ENCODE results near the gene MAZ. TPM values are rescaled to one million over a fixed set of nuclear protein-coding genes. Genes with fewer than 3 reads are reported as not detected.
"Not testable (repeated sequence)": the region's sequence is repeated elsewhere in the genome, so short reads cannot be mapped to it uniquely, and the experiment has no call there.

The MAZ gene
- total and polyA plus RNA-seq, 2 donors from 2014 or later = 85.5 to 137 TPM

DNA sequence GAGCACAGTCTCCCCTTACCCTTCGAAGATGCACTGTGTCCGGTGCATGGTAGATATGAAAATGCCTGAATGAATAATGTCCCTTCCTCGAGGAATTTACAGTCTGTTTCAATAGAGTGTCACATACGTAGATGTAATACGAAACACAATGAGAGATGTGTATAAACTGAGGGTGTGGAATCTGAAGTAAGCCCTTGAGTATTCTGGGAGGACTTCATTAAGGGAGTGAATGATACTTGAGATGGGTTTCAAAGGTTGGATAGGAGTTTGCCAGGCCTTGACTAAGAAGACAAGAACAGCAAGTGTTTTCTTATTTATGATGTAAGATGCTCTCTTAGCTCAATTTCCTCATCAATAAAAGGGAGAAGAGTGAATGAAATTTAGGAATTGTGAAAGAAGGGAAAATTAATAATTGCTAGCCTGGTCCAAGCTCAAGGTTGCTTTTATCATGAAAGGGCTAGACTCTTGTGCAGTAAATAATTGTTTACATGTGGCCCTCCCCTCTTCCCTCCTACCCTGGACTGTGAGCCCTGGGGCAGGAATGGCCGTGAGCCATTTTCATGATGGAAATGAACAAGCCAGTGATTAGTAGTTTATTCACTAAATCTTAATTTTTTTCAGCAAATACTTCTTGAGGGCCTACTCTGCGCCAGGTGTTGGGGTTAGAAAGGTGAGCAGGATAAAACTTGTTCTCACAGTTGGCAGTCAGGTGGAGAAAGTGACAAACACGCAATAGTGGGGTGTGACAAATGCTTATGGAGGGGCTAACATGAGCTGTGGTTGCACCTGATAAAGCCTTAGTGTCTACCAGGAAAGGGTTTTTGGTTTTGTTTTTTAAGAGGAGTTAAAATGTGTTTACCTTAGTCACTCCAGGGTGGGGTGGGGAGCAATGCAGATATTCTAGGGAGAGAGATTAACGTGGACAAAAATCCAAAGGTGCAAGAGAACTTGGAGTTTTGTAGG is 14.2 kb upstream of the MAZ start:
- FAIRE-seq (no peak), DNase-seq (no peak)
- Histone ChIP-seq H3K4me1 (ENCODE audit: control insufficient read depth in 2 of 3, insufficient read depth in 2 of 3, low read depth in 1 of 3, low read length in 3 of 3) (peaks cover 0 to 14% (median 0%) of the 10 kb centered on the region in 3 donors), H3K4me3 (ENCODE audit: low read length in 3 of 3) (peak overlapping the region; percentile 70 to 92 (median 87)), H3K27ac (ENCODE audit: low read depth in 2 of 2, low read length in 2 of 2) (no peak overlapping the region), H3K9me3 (ENCODE audit: control insufficient read depth in 2 of 3, insufficient read depth in 1 of 3, low read length in 3 of 3) (no peaks in the 10 kb centered on the region), H3K27me3 (ENCODE audit: control insufficient read depth, insufficient read depth, low read length) (no peaks in the 10 kb centered on the region), H3K36me3 (ENCODE audit: control insufficient read depth in 2 of 3, insufficient read depth in 3 of 3, low read length in 3 of 3) (peaks cover 3 to 5% (median 5%) of the 10 kb centered on the region in 3 donors), H3K9ac (ENCODE audit: low read length in 3 of 3) (peak overlapping the region in 1 of 3 donors; percentile 15)
- intact Hi-C loops (cut with DNase I) = no loop called here
- TF ChIP-seq, protein P1, sequence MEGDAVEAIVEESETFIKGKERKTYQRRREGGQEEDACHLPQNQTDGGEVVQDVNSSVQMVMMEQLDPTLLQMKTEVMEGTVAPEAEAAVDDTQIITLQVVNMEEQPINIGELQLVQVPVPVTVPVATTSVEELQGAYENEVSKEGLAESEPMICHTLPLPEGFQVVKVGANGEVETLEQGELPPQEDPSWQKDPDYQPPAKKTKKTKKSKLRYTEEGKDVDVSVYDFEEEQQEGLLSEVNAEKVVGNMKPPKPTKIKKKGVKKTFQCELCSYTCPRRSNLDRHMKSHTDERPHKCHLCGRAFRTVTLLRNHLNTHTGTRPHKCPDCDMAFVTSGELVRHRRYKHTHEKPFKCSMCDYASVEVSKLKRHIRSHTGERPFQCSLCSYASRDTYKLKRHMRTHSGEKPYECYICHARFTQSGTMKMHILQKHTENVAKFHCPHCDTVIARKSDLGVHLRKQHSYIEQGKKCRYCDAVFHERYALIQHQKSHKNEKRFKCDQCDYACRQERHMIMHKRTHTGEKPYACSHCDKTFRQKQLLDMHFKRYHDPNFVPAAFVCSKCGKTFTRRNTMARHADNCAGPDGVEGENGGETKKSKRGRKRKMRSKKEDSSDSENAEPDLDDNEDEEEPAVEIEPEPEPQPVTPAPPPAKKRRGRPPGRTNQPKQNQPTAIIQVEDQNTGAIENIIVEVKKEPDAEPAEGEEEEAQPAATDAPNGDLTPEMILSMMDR (IDR thresholded peaks at IDR 0.05; ENCODE audit: borderline replicate concordance, extremely low read depth, insufficient read depth) = no peak

DNA sequence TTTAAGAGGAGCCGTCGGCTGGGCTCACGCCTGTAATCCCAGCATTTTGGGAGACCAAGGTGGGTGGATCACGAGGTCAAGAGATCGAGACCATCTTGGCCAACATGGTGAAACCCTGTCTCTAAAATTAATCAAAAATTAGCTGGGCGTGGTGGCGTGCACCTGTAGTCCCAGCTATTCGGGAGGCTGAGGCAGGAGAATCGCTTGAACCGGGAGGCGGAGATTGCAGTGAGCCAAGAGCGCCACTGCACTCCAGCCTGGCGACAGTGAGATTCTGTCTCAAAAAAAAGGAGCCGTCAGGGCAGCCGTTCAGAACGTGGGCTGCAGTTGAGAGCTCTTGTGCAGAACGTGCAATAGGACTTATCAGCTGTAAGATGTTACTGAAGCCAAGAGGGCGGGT is 13.2 kb upstream of the MAZ start:
- FAIRE-seq; H3K9ac ChIP-seq (ENCODE audit: low read length in 3 of 3); intact Hi-C loops (cut with DNase I): not testable (repeated sequence)

DNA sequence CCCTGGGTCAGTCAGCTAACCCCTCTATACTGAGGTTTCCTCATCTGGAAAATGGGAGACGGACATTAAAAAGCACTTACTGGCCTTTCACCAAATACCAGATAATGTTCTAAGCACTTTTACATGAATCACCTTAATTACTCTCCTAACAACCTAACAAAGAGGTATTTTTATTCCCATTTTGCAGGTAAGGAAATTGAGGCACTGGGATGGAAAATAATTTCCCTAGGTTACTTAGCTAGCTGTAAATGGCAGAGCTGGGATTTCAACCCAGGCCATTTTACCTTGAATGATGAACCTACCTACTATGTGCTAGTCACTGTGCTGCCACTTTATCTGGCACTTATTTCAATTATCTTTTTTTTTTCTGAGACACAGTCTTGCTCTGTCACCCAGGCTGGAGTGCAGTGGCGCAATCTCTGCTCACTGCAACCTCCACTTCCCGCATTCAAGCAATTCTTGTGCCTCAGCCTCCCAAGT is 12.1 kb upstream of the MAZ start:
- intact Hi-C loops (cut with DNase I) = no loop called here
- H3K27me3 ChIP-seq (ENCODE audit: control insufficient read depth, insufficient read depth, low read length) = no peaks in the 10 kb centered on the region
- FAIRE-seq (no peak), DNase-seq (no peak)
- H3K4me1 ChIP-seq (ENCODE audit: control insufficient read depth in 2 of 3, insufficient read depth in 2 of 3, low read depth in 1 of 3, low read length in 3 of 3) = peaks cover 0 to 14% (median 0%) of the 10 kb centered on the region in 3 donors
- peaks cover 7 to 25% (median 11%) of the 10 kb centered on the region in 3 donors for H3K36me3 ChIP-seq (ENCODE audit: control insufficient read depth in 2 of 3, insufficient read depth in 3 of 3, low read length in 3 of 3)
- no peak overlapping the region for H3K9ac ChIP-seq (ENCODE audit: low read length in 3 of 3)
- TF ChIP-seq, protein P1 (IDR thresholded peaks at IDR 0.05; ENCODE audit: borderline replicate concordance, extremely low read depth, insufficient read depth) = no peak
- no peak overlapping the region for H3K4me3 ChIP-seq (ENCODE audit: low read length in 3 of 3)
- no peak overlapping the region for H3K27ac ChIP-seq (ENCODE audit: low read depth in 2 of 2, low read length in 2 of 2)
- no peaks in the 10 kb centered on the region for H3K9me3 ChIP-seq (ENCODE audit: control insufficient read depth in 2 of 3, insufficient read depth in 1 of 3, low read length in 3 of 3)

More for the DNA sequence above, 13.2 kb upstream of the MAZ start:
- Histone ChIP-seq H3K4me1 (ENCODE audit: control insufficient read depth in 2 of 3, insufficient read depth in 2 of 3, low read depth in 1 of 3, low read length in 3 of 3) (peaks cover 0 to 14% (median 0%) of the 10 kb centered on the region in 3 donors), H3K36me3 (ENCODE audit: control insufficient read depth in 2 of 3, insufficient read depth in 3 of 3, low read length in 3 of 3) (peaks cover 5 to 16% (median 7%) of the 10 kb centered on the region in 3 donors)
- H3K27ac ChIP-seq (ENCODE audit: low read depth in 2 of 2, low read length in 2 of 2); H3K27me3 ChIP-seq (ENCODE audit: control insufficient read depth, insufficient read depth, low read length); DNase-seq; H3K9me3 ChIP-seq (ENCODE audit: control insufficient read depth in 2 of 3, insufficient read depth in 1 of 3, low read length in 3 of 3); H3K4me3 ChIP-seq (ENCODE audit: low read length in 3 of 3): not testable (repeated sequence)

DNA sequence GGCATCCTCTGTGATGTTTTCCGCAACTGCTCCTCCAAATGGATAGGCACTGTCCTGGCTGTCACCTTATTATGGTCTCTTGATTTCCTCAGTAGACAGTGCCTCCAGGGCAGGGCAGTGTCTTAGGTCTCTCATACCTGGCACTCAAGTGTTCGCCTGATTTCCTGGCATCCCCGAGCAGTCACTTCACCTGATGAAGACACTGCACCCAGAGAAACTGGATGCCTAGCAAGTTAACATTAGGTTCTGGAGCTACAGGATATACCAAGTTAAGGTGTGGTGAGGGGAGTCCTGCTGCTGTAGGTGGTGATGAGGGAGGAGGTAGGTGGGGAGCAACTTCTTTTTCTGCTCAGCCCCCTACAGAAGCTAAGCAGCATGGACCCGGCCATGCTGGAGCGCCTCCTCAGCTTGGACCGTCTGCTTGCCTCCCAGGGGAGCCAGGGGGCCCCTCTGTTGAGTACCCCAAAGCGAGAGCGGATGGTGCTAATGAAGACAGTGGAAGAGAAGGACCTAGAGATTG is 3.9 kb upstream of the MAZ start:
- no peak for FAIRE-seq
- TF ChIP-seq, protein P1 (IDR thresholded peaks at IDR 0.05; ENCODE audit: borderline replicate concordance, extremely low read depth, insufficient read depth) = no peak
- no peak overlapping the region for H3K9ac ChIP-seq (ENCODE audit: low read length in 3 of 3)
- H3K4me1 ChIP-seq (ENCODE audit: control insufficient read depth in 2 of 3, insufficient read depth in 2 of 3, low read depth in 1 of 3, low read length in 3 of 3) = peaks cover 0 to 12% (median 6%) of the 10 kb centered on the region in 3 donors
- peak in 1 of 5 donors; percentile 51 for DNase-seq
- H3K9me3 ChIP-seq (ENCODE audit: control insufficient read depth in 2 of 3, insufficient read depth in 1 of 3, low read length in 3 of 3) = no peaks in the 10 kb centered on the region
- peaks cover 5 to 23% (median 14%) of the 10 kb centered on the region in 3 donors for H3K36me3 ChIP-seq (ENCODE audit: control insufficient read depth in 2 of 3, insufficient read depth in 3 of 3, low read length in 3 of 3)
- intact Hi-C loops (cut with DNase I) = no loop called here
- H3K27ac ChIP-seq (ENCODE audit: low read depth in 2 of 2, low read length in 2 of 2) = no peak overlapping the region
- H3K27me3 ChIP-seq (ENCODE audit: control insufficient read depth, insufficient read depth, low read length) = no peaks in the 10 kb centered on the region
- H3K4me3 ChIP-seq (ENCODE audit: low read length in 3 of 3) = no peak overlapping the region

Data from kidney (tissue), 14 donors.